PFSK-1 (cell line): ENCODE measurements around the gene ABCC9.

ENCODE experiments used
- FOXP2 ChIP-seq: optimal IDR thresholded peaks from 2 replicates; pipeline ENCODE3; 2011; ENCODE audit warnings: borderline replicate concordance, control low read depth, inconsistent platforms; ENCODE audit not compliant: insufficient read depth; ENCODE audit errors: extremely low read length, extremely low read depth
- POLR2AphosphoS5 ChIP-seq: IDR thresholded peaks from 2 replicates; pipeline ENCODE4 v1.6.1; 2012; ENCODE audit warnings: low read depth, mild to moderate bottlenecking, control low read depth, low read length, moderate library complexity
- SIN3A ChIP-seq: IDR thresholded peaks from 2 replicates; pipeline ENCODE4 v1.6.1; 2012; ENCODE audit warnings: mild to moderate bottlenecking, low read length, moderate library complexity, borderline replicate concordance; ENCODE audit not compliant: insufficient read depth
- TAF1 ChIP-seq: IDR thresholded peaks from 2 replicates; pipeline ENCODE4 v1.6.1; 2012; ENCODE audit warnings: low read length, control low read depth, borderline replicate concordance; ENCODE audit not compliant: insufficient read depth
- TF ChIP-seq, protein P1 (sequence below), 2 experiments: IDR thresholded peaks; 2 replicates each; pipeline versions ENCODE4 v1.6.1 to v1.8.0; 2011 to 2012; ENCODE audit warnings: low read depth in 2 of 2, low read length in 2 of 2, control low read depth in 1 of 2, inconsistent platforms in 1 of 2, mild to moderate bottlenecking in 1 of 2, moderate library complexity in 1 of 2; ENCODE audit not compliant: insufficient read depth in 1 of 2

The ABCC9 gene

DNA sequence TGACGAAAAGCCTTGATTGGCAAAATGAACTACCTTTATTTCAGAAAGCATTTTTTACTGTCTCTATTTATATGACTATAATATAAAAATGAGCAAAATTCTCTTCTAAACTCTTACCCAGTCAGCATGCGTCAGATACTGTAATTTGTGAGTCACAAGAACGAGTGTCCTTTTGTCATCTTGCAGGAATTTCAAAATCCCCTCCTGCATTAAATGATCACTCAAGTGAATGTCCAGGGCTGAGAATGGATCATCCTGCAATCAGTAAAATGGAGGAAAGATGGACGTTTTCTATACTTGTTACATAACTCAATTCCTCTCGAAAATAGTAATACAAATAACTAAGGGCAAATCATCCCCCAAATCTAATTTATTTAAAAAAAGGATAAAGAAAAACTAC lies 89.0 kb downstream of the ABCC9 start:
- no peak for TF ChIP-seq POLR2AphosphoS5
- TF ChIP-seq, protein P1, sequence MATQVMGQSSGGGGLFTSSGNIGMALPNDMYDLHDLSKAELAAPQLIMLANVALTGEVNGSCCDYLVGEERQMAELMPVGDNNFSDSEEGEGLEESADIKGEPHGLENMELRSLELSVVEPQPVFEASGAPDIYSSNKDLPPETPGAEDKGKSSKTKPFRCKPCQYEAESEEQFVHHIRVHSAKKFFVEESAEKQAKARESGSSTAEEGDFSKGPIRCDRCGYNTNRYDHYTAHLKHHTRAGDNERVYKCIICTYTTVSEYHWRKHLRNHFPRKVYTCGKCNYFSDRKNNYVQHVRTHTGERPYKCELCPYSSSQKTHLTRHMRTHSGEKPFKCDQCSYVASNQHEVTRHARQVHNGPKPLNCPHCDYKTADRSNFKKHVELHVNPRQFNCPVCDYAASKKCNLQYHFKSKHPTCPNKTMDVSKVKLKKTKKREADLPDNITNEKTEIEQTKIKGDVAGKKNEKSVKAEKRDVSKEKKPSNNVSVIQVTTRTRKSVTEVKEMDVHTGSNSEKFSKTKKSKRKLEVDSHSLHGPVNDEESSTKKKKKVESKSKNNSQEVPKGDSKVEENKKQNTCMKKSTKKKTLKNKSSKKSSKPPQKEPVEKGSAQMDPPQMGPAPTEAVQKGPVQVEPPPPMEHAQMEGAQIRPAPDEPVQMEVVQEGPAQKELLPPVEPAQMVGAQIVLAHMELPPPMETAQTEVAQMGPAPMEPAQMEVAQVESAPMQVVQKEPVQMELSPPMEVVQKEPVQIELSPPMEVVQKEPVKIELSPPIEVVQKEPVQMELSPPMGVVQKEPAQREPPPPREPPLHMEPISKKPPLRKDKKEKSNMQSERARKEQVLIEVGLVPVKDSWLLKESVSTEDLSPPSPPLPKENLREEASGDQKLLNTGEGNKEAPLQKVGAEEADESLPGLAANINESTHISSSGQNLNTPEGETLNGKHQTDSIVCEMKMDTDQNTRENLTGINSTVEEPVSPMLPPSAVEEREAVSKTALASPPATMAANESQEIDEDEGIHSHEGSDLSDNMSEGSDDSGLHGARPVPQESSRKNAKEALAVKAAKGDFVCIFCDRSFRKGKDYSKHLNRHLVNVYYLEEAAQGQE (IDR thresholded peaks at IDR 0.05; ENCODE audit: insufficient read depth in 1 of 2, low read depth in 2 of 2, low read length in 2 of 2) = no peak
- no peak for TF ChIP-seq SIN3A
- TF ChIP-seq TAF1 = no peak
- no peak for TF ChIP-seq FOXP2

DNA sequence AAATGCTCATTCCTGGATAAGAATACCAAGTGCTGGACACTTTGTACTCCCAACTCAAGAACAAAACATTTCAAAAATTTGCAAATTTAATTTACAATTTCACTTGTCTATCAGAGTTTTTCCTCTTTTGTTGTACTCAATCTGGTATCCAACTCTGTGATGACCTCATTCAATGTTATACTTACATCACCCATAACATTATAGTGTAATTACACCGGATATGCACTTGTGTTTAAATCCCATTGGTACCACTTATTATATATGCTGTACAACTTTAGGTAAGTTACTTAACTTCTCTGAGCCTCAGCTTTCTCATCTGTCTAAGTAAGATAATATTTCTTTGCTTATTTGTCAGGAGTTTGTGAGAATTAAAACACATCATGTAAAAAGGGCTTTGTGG lies 90.1 kb downstream of the ABCC9 start:
- TF ChIP-seq SIN3A = no peak
- no peak for TF ChIP-seq POLR2AphosphoS5
- TF ChIP-seq FOXP2 = no peak
- no peak for TF ChIP-seq TAF1

DNA sequence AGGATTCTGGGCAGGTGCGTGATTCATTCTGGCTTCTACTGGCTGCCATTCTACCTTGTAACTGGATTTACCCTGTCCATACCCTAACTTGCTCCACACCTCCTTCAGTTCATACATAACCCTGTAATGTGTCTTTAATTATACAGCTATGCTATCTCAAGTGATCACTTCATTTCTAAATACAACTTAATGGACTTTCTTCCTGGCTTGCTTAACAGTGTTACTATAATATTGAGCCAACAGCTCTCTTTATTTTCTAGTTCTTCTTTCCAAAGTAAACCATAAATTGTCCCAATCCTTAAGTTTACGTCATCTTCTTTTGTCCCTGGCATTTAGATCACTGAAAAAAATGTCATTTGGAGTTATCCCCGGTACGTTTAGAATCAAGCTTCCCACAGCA lies 90.8 kb downstream of the ABCC9 start:
- TF ChIP-seq TAF1 = no peak
- TF ChIP-seq, protein P1 (IDR thresholded peaks at IDR 0.05; ENCODE audit: insufficient read depth in 1 of 2, low read depth in 2 of 2, low read length in 2 of 2) = no peak
- no peak for TF ChIP-seq FOXP2
- TF ChIP-seq POLR2AphosphoS5 = no peak
- TF ChIP-seq SIN3A = no peak

DNA sequence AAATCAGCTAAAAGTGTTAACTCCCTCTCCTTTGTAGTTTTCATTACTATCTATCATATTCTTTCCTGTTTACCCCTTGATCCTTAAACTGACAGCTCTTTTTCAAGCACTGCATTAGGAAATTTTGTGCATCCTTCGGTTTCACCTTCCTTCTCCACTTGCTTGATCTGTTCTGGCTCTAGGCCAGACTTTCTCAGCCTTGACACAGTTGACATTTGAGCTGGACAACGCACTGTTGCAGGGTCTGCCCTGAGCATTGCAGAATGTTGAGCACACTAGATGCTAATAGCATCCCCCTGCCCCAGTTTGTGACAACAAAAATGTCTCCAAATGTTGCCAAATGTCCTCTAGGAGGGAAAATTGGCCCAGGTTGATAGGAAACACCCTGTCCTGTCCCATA lies 91.3 kb downstream of the ABCC9 start:
- TF ChIP-seq FOXP2 (no peak), POLR2AphosphoS5 (no peak), TAF1 (no peak), SIN3A (no peak)
- TF ChIP-seq, protein P1 (IDR thresholded peaks at IDR 0.05; ENCODE audit: insufficient read depth in 1 of 2, low read depth in 2 of 2, low read length in 2 of 2) = no peak

DNA sequence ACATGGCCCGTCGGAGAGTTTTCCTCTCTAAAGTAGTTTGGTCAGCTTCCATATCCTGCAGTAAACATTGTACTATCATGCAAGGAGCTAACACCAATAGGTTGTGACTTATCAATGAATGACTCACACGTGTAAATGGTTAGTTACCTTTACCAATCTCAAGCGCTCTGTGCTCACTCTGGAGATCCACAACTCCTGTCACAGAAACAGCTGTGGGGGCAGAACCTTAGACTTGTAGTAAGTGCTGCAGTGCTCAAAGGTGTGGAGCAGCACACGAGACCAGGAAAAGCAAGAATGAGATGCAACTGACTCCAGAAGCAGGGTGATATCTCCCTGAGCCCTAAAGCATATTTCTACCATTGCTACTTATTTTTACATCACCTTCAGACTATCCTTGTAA lies 93.0 kb downstream of the ABCC9 start:
- TF ChIP-seq SIN3A (no peak), TAF1 (no peak), FOXP2 (no peak), POLR2AphosphoS5 (no peak)
- TF ChIP-seq, protein P1 (IDR thresholded peaks at IDR 0.05; ENCODE audit: insufficient read depth in 1 of 2, low read depth in 2 of 2, low read length in 2 of 2) = no peak
